ENCODE data around the gene CDK6. TPM values are rescaled to one million over a fixed set of nuclear protein-coding genes. Genes with fewer than 3 reads are reported as not detected.

CDK6 gene
- polyA plus RNA-seq, 1 experiment = 29.2 TPM

GRCh38 chr7:92715963-92716362 is 120.4 kb downstream of the CDK6 start:
- no peaks in the 10 kb centered on the region for H3K27me3 ChIP-seq (ENCODE audit: control insufficient read depth, insufficient read depth, low read length)
- no peaks in the 10 kb centered on the region for H3K36me3 ChIP-seq (ENCODE audit: control insufficient read depth, insufficient read depth, low read length)
- CTCF ChIA-PET = no interaction called here
- no peak overlapping the region for H3K4me3 ChIP-seq (ENCODE audit: low read depth, low read length)
- TF ChIP-seq, protein P1, sequence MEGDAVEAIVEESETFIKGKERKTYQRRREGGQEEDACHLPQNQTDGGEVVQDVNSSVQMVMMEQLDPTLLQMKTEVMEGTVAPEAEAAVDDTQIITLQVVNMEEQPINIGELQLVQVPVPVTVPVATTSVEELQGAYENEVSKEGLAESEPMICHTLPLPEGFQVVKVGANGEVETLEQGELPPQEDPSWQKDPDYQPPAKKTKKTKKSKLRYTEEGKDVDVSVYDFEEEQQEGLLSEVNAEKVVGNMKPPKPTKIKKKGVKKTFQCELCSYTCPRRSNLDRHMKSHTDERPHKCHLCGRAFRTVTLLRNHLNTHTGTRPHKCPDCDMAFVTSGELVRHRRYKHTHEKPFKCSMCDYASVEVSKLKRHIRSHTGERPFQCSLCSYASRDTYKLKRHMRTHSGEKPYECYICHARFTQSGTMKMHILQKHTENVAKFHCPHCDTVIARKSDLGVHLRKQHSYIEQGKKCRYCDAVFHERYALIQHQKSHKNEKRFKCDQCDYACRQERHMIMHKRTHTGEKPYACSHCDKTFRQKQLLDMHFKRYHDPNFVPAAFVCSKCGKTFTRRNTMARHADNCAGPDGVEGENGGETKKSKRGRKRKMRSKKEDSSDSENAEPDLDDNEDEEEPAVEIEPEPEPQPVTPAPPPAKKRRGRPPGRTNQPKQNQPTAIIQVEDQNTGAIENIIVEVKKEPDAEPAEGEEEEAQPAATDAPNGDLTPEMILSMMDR (IDR thresholded peaks at IDR 0.05; ENCODE audit: insufficient read depth, low read depth, low read length) = no peak
- POLR2A ChIA-PET = no interaction called here
- DNase-seq (ENCODE audit: low read depth) = no peak

DNA sequence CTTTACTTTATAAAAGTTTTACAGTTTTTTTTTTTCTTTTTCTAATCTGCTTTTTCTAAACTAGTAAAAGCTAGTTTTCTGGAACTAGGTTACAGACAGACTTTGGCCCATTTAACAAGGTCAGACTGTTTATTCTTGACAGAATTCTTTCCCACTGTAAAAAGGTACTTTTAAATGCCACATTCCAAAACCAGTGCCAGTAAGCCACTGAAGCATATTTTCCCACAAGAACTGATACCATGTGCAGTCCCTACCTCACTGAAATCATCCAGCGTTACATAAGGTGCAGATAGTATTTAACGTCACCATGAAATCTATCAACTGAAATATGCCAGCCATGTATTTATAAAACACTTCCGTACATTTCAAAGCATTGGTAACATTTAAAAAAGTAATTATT is 121.6 kb downstream of the CDK6 start:
- POLR2A ChIA-PET = no interaction called here
- Histone ChIP-seq H3K36me3 (ENCODE audit: control insufficient read depth, insufficient read depth, low read length) (no peaks in the 10 kb centered on the region), H3K4me3 (ENCODE audit: low read depth, low read length) (no peak overlapping the region), H3K27me3 (ENCODE audit: control insufficient read depth, insufficient read depth, low read length) (no peaks in the 10 kb centered on the region)
- no peak for DNase-seq (ENCODE audit: low read depth)
- TF ChIP-seq, protein P1 (IDR thresholded peaks at IDR 0.05; ENCODE audit: insufficient read depth, low read depth, low read length) = no peak
- CTCF ChIA-PET = interaction anchor here (0.7 to 1.4 kb wide), 2 partner anchors 9 to 93 kb away, joined by 3 read pairs; no protein-coding TSS in a partner anchor

DNA sequence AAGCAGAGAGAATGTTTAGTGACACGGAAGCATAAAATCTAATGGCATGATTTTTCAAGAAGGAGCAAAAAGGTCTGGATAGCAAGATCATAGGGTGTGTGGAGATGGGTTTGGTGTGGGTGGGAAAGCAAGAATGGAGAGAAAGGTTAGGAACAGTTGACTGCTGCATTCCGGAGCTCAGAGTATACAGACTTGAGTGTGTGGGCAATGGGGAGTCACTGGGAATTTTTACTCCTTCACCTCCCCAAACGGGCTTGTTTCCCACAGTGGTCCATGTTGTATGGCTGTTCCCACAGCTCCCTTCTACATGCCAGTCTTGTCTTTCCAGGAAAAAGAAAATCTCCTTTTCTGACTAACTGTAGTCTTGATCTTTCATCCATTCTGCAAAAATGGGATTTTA is 122.1 kb downstream of the CDK6 start:
- TF ChIP-seq, protein P1 (IDR thresholded peaks at IDR 0.05; ENCODE audit: insufficient read depth, low read depth, low read length) = no peak
- no peak for DNase-seq (ENCODE audit: low read depth)
- ChIA-PET POLR2A (no interaction called here), CTCF (interaction anchor here (0.7 to 1.4 kb wide), 2 partner anchors 9 to 93 kb away, joined by 3 read pairs; no protein-coding TSS in a partner anchor)
- no peaks in the 10 kb centered on the region for H3K27me3 ChIP-seq (ENCODE audit: control insufficient read depth, insufficient read depth, low read length)
- no peak overlapping the region for H3K4me3 ChIP-seq (ENCODE audit: low read depth, low read length)
- no peaks in the 10 kb centered on the region for H3K36me3 ChIP-seq (ENCODE audit: control insufficient read depth, insufficient read depth, low read length)

GRCh38 chr7:92709912-92710311 is 126.5 kb downstream of the CDK6 start:
- TF ChIP-seq, protein P1 (IDR thresholded peaks at IDR 0.05; ENCODE audit: insufficient read depth, low read depth, low read length) = no peak
- ChIA-PET POLR2A (no interaction called here), CTCF (interaction anchor here (1.0 to 1.4 kb wide), 2 partner anchors 11 to 123 kb away, joined by 3 to 4 read pairs; no protein-coding TSS in a partner anchor)
- Histone ChIP-seq H3K27me3 (ENCODE audit: control insufficient read depth, insufficient read depth, low read length) (no peaks in the 10 kb centered on the region), H3K4me3 (ENCODE audit: low read depth, low read length) (no peak overlapping the region), H3K36me3 (ENCODE audit: control insufficient read depth, insufficient read depth, low read length) (peaks cover 2% of the 10 kb centered on the region; the same call in 1 of the 2 replicates)
- no peak for DNase-seq (ENCODE audit: low read depth)

DNA sequence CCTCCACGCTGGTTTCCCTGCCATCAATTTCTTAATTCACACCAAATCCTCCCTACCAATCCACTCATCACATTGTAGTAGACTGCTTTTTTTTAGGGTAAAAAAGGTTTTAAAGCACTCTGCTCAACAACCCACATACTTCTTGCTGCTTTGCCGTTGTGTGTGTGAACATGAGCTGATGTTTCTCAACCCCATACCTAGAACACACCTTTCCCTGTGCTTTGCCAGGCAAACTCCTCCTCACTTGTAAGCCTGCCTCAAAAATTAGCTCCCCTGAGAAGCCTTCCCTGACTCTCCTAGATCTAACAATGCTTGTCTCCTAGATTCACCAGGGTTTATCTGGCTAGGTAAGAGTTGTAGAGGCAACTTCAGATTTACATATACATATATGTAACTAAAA is 127.2 kb downstream of the CDK6 start:
- Histone ChIP-seq H3K36me3 (ENCODE audit: control insufficient read depth, insufficient read depth, low read length) (peaks cover 2% of the 10 kb centered on the region; the same call in 1 of the 2 replicates), H3K4me3 (ENCODE audit: low read depth, low read length) (no peak overlapping the region), H3K27me3 (ENCODE audit: control insufficient read depth, insufficient read depth, low read length) (no peaks in the 10 kb centered on the region)
- POLR2A ChIA-PET = no interaction called here
- no peak for DNase-seq (ENCODE audit: low read depth)
- CTCF ChIA-PET = interaction anchor here (1.4 kb wide), 1 partner anchor 124 kb away, joined by 4 read pairs; no protein-coding TSS in a partner anchor
- TF ChIP-seq, protein P1 (IDR thresholded peaks at IDR 0.05; ENCODE audit: insufficient read depth, low read depth, low read length) = no peak

Measured in BJ (cell line).